Renal cortical epithelial cell (primary cell): ENCODE data around the gene BCL2L13. TPM values are rescaled to one million over a fixed set of nuclear protein-coding genes. Genes with fewer than 3 reads are reported as not detected.
A peak's percentile ranks its signal among the peaks of the same experiment; 100 is the strongest.
"Not testable (repeated sequence)": the region's sequence is repeated elsewhere in the genome, so short reads cannot be mapped to it uniquely, and the experiment has no call there.

Experiments
- DNase-seq: peaks from one replicate; pipeline ENCODE4 v3.0.0-alpha.2; 2011; ENCODE audit warnings: low read depth
- total RNA-seq: library from RNA; depleted of rRNA; stranded (reverse); fragments of >200 nt; gene quantifications from 2 replicates; pipeline ENCODE4 v1.2.3, GENCODE V29; 2014

BCL2L13 gene
- total RNA-seq, 1 donor from 2014 or later: 90.3 TPM

- DNase-seq: not testable (repeated sequence)
Measured at GRCh38 chr22:17636850-17637249, 1.7 kb upstream of the BCL2L13 start.

- DNase-seq: no peak
Measured at GRCh38 chr22:17637490-17638181, 921 bp upstream of the BCL2L13 start.

DNA sequence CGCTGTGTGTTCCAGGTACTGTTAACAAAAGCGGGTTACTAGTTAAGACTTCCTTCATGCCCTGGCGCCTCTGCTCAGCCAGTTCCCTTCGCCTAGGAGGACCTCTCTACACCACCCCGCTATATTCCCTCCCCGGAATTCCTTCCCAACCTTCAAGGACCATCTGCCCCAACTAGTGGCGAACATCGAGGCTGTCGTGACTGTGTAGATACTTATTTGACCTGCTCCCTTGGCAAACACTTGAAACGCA, 450 bp upstream of the BCL2L13 start:
- DNase-seq: no peak

DNA sequence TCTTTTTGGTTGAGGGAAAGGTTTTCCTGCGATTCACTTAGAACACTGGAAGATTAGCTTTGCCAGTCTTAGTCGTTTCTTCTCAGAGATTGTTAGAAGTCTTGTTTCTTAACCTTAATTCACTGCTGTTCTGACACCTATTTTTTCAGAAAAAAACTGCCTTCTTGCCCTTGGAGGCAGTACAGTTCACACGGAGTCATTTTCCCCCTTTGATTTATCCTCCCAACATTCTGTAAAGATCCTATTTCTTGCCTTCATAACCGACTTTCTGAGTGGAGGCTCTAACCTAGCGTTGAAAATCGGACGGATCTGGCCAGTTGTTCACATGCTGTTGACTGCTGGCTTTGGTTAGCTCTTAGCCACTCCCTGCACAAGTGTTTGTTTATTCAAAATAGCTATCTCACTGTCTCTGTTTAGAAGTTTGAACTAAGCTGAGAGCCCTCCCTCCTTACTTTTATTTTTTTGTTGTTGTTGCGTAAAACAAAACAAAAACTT, 737 bp downstream of the BCL2L13 start:
- DNase-seq: peak; percentile 54

DNA sequence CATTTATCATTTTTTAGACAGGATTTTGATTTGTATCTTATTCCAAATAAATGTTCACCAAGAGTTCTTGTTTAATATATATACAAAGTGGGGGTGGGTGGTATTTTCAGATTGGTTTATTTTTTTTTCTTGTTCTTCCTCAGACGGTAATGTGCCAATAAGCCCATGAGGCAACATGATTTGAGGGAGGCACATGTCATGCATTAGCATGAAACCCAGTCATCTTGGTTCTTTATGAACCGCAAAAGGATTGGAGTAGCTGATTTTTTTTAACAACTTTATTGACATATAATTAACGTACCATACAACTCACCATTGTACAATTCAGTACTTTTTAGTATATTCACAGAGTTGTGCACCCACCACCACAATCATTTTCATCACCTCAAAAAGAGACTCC, 2.7 kb downstream of the BCL2L13 start:
- no peak for DNase-seq

DNA sequence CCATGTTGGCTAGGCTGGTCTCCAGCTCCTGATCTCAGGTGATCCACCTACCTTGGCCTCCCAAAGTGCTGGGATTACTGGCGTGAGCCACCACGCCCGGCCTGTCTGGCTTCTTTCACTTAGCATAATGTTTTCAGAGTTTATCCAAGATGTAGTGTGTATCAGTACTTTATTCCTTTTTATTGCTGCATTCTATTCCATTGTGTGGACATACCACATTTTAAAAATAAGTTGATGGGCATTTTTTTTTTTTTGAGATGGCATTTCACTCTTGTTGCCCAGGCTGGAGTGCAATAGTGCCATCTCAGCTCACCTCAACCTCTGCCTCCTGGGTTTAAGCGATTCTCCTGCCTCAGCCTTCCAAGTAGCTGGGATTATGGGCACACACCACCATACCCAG, 3.8 kb downstream of the BCL2L13 start:
- not testable (repeated sequence) for DNase-seq

DNA sequence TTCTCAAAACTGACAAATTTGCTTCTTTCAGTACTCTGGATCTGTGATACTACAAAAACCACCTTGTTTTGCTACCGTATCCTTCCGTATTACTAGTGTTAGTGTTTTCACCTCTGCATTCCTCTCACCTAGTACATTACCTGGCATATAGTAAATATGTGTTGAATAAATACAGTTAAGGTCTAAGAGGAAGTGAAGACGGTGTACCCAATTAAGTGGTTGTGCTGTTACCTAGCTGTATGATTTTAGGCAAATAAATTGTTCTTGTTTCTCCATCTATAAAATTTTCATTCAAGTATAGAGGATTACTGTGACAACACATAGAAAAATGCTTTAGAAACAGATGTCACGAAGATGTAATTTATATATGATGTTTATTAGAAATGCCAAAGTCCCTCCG, 8.9 kb downstream of the BCL2L13 start:
- DNase-seq: no peak

GRCh38 chr22:17647991-17648390, 9.4 kb downstream of the BCL2L13 start:
- no peak for DNase-seq

- DNase-seq: no peak
Measured at GRCh38 chr22:17648569-17648968, 10.0 kb downstream of the BCL2L13 start.

- peak; percentile 32 for DNase-seq
Measured at GRCh38 chr22:17655289-17655688, 16.7 kb downstream of the BCL2L13 start.

DNA sequence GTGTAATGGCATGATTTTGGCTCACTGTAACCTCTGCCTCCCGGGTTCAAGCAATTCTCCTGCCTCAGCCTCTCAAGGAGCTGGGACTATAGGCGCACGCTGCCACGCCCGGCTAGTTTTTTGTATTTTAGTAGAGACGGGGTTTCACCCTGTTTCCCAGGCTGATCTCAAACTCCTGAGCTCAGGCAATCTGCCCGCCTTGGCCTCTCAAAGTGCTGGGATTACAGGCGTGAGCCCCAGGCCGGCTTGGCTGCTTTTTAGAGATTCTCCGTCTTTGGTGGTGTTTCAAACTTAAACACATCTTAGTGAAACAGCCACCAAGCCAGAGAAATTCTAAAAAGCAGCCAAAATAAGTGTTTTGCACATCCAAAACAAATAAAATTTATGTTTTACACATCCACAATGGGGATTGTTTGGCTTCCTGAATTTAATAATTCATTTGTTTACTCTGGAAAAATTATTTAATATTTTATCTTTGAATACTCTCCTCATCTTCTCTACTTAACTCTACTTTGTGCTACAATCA, 18.4 kb downstream of the BCL2L13 start:
- no peak for DNase-seq

DNA sequence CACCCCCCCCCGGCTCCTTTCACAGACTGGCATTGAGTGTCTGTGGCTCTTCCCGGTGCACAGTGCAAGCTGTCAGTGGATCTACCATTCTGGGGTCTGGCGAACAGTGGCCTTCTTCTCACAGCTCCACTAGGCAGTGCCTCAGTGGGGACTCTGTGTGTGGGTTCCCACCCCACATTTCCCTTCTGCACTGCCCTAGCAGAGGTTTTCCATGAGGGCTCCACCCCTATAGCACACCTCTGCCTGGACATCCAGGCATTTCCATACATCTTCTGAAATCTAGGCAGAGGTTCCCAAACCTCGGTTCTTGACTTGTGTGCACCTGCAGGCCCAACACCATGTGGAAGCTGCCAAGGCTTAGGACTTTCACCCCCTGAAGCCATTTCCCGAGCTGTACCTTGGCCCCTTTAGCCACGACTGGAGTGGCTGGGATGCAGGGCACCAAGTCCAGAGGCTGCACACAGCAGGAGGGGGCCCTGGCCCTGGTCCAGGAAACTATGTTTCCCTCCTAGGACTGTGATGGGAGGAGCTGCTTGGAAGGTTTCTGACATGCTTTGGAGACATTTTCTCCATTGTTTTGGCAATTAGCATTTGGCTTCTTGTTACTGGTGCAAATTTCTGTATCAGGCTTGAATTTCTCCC, 26.0 kb downstream of the BCL2L13 start:
- DNase-seq: no peak

- no peak for DNase-seq
Measured at GRCh38 chr22:17665248-17665647, 26.7 kb downstream of the BCL2L13 start.

DNA sequence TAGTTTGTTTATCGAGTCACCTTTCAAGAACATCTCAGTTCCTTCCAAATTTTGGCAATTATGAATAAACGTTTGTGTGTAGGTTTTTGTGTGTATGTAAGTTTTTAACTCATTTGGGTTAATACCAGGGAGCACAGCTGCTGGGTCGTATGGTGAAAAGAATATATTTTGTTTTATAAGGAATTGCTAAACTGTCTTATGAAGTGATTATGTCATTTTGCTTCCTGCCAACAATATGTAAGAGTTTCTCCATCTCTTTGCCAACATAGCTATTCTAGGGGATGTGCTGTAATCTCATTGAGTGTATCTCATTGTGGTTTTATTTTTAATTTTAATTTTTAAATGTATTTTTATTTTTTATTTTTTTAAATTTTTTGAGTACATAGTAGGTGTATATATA, 27.3 kb downstream of the BCL2L13 start:
- DNase-seq: no peak

GRCh38 chr22:17671521-17672092, 33.0 kb downstream of the BCL2L13 start:
- DNase-seq: not testable (repeated sequence)

DNA sequence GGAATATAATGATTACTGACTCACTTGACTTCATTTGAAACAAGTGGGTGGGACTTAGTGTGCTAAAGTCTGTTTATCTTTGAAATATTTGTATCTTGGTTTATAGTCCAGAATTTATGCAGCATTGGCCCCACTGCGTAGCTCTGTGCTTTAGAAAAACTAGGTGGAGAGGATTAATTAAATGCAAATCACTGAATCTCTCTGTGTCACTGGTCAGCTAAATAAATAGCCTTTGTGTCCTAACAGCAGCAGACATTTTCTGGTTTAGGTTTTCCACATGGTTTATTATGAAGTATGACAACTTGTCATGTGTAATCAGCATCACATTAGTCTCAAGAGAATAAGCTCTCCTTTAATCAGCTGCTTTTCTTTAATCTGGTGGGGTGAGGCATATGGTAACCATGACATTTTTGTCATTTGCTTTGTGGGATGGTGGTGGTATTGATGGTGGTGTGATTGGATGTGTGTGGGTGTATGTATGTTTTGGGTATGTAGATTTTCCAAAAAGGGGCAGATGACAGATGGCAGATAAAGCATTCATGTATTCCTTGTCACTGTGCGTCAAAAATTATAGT, 33.9 kb downstream of the BCL2L13 start:
- peak; percentile 67 for DNase-seq

- DNase-seq: no peak
Measured at GRCh38 chr22:17674152-17674551, 35.6 kb downstream of the BCL2L13 start.

- no peak for DNase-seq
Measured at GRCh38 chr22:17675584-17675983, 37.0 kb downstream of the BCL2L13 start.

DNA sequence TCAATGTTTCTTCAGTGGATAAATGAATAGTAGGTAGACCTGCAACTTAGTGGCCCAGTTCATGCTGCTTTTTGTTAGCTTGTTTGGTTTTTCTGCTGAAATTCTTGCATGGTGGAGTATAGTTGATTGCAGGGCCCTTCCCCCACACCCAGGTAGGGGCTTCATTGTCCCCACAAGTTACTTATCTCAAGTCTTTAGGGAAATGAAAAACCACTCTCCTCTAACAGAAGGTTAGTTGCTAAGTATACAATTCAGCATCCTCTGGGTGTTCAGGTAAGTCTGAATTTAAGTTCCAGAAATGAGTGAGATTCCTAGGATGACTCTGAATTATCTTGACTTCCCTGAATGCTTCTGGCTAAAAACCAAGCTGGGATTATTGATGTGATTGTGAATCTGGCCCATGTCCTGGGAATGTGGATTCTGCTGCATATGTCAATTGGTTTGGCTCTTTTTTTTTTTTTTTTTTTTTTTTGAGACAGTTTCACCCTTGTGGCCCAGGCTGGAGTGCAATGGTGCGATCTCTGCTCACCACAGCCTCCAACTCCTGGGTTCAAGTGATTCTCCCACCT, 40.3 kb downstream of the BCL2L13 start:
- DNase-seq: no peak

GRCh38 chr22:17684245-17684644, 45.7 kb downstream of the BCL2L13 start:
- no peak for DNase-seq

DNA sequence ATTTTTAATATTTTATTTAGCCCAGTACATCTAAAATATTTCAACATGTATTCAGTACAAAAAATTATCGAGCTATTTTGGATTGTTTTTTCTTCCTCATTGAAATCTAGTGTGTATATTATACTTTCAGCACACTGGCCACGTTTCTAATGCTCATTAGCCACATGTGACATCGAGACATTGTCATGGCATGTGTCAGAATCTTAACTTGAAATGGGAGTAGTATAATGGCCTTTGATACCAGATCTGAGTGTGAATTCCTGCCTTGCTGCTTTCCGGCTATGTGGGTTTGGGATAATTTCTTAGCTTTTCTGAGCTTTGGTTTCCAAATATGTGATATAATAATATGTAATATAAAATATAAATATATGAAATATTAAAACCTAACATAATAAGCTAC, 54.3 kb downstream of the BCL2L13 start:
- no peak for DNase-seq

- no peak for DNase-seq
Measured at GRCh38 chr22:17694193-17694592, 55.6 kb downstream of the BCL2L13 start.

- DNase-seq: no peak
Measured at GRCh38 chr22:17694752-17695151, 56.2 kb downstream of the BCL2L13 start.
